ENCODE data around the gene CLIP1. TPM values are rescaled to one million over a fixed set of nuclear protein-coding genes. Genes with fewer than 3 reads are reported as not detected.

Gene CLIP1
- total RNA-seq, 1 experiment from 2014 or later, result 23.1 TPM

GRCh38 chr12:122250047-122250446 lies 172.4 kb downstream of the CLIP1 start:
- DNase-seq (ENCODE audit: low read depth), result no peak

- DNase-seq (ENCODE audit: low read depth), result no peak
Observed at GRCh38 chr12:122245553-122245952, 176.9 kb downstream of the CLIP1 start.

GRCh38 chr12:122244565-122245371 lies 177.7 kb downstream of the CLIP1 start:
- no peak for DNase-seq (ENCODE audit: low read depth)

- DNase-seq (ENCODE audit: low read depth), result no peak
Observed at GRCh38 chr12:122243965-122244364, 178.5 kb downstream of the CLIP1 start.

GRCh38 chr12:122238861-122239260 lies 183.6 kb downstream of the CLIP1 start:
- DNase-seq (ENCODE audit: low read depth), result no peak

GRCh38 chr12:122235741-122236140 lies 186.7 kb downstream of the CLIP1 start:
- no peak for DNase-seq (ENCODE audit: low read depth)

GRCh38 chr12:122232691-122233090 lies 189.8 kb downstream of the CLIP1 start:
- DNase-seq (ENCODE audit: low read depth), result no peak

- no peak for DNase-seq (ENCODE audit: low read depth)
Observed at GRCh38 chr12:122230798-122231197, 191.7 kb downstream of the CLIP1 start.

- DNase-seq (ENCODE audit: low read depth), result no peak
Observed at GRCh38 chr12:122228092-122228491, 194.4 kb downstream of the CLIP1 start.

GRCh38 chr12:122227341-122227740 lies 195.1 kb downstream of the CLIP1 start:
- no peak for DNase-seq (ENCODE audit: low read depth)

- DNase-seq (ENCODE audit: low read depth), result no peak
Observed at GRCh38 chr12:122226366-122227125, 195.9 kb downstream of the CLIP1 start.

GRCh38 chr12:122225683-122226365 lies 196.6 kb downstream of the CLIP1 start, which contains the start of gene DIABLO:
TSS of gene DIABLO (minus strand) at chr12:122226052. CDS start at chr12:122226014, 38 bp downstream.
- DNase-seq (ENCODE audit: low read depth), result peak; percentile 97

Other genes starting within 250 kb of the CLIP1 start
- gene IL31, start 248.4 kb downstream of the CLIP1 start, total RNA-seq (2014; rRNA removed; shearing (Covaris generic)), result not detected in 2 replicates
- 0.36 and 0.59 TPM in 2 replicates for gene LRRC43, start 239.5 kb downstream of the CLIP1 start, total RNA-seq (2014; rRNA removed; shearing (Covaris generic))
- not detected in 2 replicates for gene B3GNT4, start 219.0 kb downstream of the CLIP1 start, total RNA-seq (2014; rRNA removed; shearing (Covaris generic))
- 66.3 and 70.9 TPM in 2 replicates for gene DIABLO, start 196.6 kb downstream of the CLIP1 start, total RNA-seq (2014; rRNA removed; shearing (Covaris generic))
- 8.4 and 9.0 TPM in 2 replicates for gene VPS33A, start 156.2 kb downstream of the CLIP1 start, total RNA-seq (2014; rRNA removed; shearing (Covaris generic))
- 13.8 and 16.6 TPM in 2 replicates for gene ZCCHC8, start 78.3 kb upstream of the CLIP1 start, total RNA-seq (2014; rRNA removed; shearing (Covaris generic))
- gene RSRC2, start 104.3 kb upstream of the CLIP1 start, total RNA-seq (2014; rRNA removed; shearing (Covaris generic)), result 43.1 and 49.3 TPM in 2 replicates
- 45.2 and 57.9 TPM in 2 replicates for gene KNTC1, start 104.6 kb upstream of the CLIP1 start, total RNA-seq (2014; rRNA removed; shearing (Covaris generic))

Data from RPMI7951 (cell line).